Gastrocnemius medialis (tissue), 4 donors: Measurements from ENCODE around the gene CDH1. TPM values are rescaled to one million over a fixed set of nuclear protein-coding genes. Genes with fewer than 3 reads are reported as not detected.

Experiments used
- ATAC-seq, 2 donors: fragments of 150-250 bp; one replicate each; pipeline ENCODE4 v1.9.1; 2016
- DNase-seq, 2 donors: peaks; one replicate each; pipeline ENCODE4 v3.0.0-alpha.2; 2019
- H3K27ac ChIP-seq, 4 donors: fragments of 200-600 bp; sonication (generic); 1 replicate in 1 of 4; 2 replicates in 3 of 4; pipeline ENCODE4 v1.5.1; 2016 to 2018; ENCODE audit warnings: mild to moderate bottlenecking in 2 of 4, moderate library complexity in 1 of 4
- H3K27me3 ChIP-seq, 3 donors: fragments of 200-600 bp; sonication (generic) in 2 of 3; 1 replicate in 1 of 3; 2 replicates in 2 of 3; pipeline versions ENCODE4 v1.5.1 to v1.6.0; 2016 to 2019; ENCODE audit warnings: mild to moderate bottlenecking in 1 of 3, moderate library complexity in 1 of 3
- H3K36me3 ChIP-seq, 2 donors: fragments of 200-600 bp; sonication (generic) in 1 of 2; one replicate each; pipeline ENCODE4 v1.5.1; 2017 to 2018
- H3K4me1 ChIP-seq, 2 donors: fragments of 200-600 bp; sonication (generic) in 1 of 2; one replicate each; pipeline ENCODE4 v1.5.1; 2016 to 2017; ENCODE audit warnings: mild to moderate bottlenecking in 2 of 2
- H3K4me3 ChIP-seq, 4 donors: fragments of 200-600 bp; sonication (generic) in 3 of 4; 1 replicate in 1 of 4; 2 replicates in 3 of 4; pipeline ENCODE4 v1.5.1; 2016 to 2019; ENCODE audit warnings: mild to moderate bottlenecking in 2 of 4
- H3K9me3 ChIP-seq, 3 donors: fragments of 200-600 bp; sonication (generic) in 2 of 3; 1 replicate in 1 of 3; 2 replicates in 2 of 3; pipeline ENCODE4 v1.5.1; 2016 to 2019
- POLR2A ChIP-seq, 2 donors: fragments of 450-650 bp; IDR thresholded peaks; one replicate each; pipeline ENCODE4 v1.6.1; 2017; ENCODE audit warnings: antibody characterized with exemption in 2 of 2, mild to moderate bottlenecking in 2 of 2, moderate library complexity in 2 of 2
- in situ Hi-C, 4 donors: fragments of 200-750 bp; cut with MboI; loops; one replicate each; pipeline versions ENCODE4 v1.15.0 to v1.8.0; 2017; ENCODE audit warnings: low sequenced_read_pairs in 4 of 4
- intact Hi-C: fragments of 100-400 bp; cut with DNase I; formaldehyde crosslinking; loops from one replicate; pipeline ENCODE4 v1.15.1; 2023; ENCODE audit warnings: low total_unique reads
- total RNA-seq, 4 donors: library from RNA; depleted of rRNA; stranded (reverse); fragments of >200 nt; gene quantifications; one replicate each; pipeline versions ENCODE4 v1.1.0 to v1.2.3, GENCODE V29; 2016
- TF ChIP-seq, protein P1 (sequence below), 5 experiments: fragments of 450-650 bp in 3 of 5; fragments of 200-600 bp in 2 of 5; sonication (generic) in 2 of 5; IDR thresholded peaks in 4 of 5; conservative IDR thresholded peaks in 1 of 5; 1 replicate in 4 of 5; 2 replicates in 1 of 5; pipeline ENCODE4 v1.5.1; 2016 to 2019; ENCODE audit warnings: antibody characterized with exemption in 5 of 5, mild to moderate bottlenecking in 3 of 5, moderate library complexity in 3 of 5

Gene CDH1
- total RNA-seq, 4 donors from 2014 or later: 0.20 to 1.3 (median 0.20) TPM; not detected in 1

DNA sequence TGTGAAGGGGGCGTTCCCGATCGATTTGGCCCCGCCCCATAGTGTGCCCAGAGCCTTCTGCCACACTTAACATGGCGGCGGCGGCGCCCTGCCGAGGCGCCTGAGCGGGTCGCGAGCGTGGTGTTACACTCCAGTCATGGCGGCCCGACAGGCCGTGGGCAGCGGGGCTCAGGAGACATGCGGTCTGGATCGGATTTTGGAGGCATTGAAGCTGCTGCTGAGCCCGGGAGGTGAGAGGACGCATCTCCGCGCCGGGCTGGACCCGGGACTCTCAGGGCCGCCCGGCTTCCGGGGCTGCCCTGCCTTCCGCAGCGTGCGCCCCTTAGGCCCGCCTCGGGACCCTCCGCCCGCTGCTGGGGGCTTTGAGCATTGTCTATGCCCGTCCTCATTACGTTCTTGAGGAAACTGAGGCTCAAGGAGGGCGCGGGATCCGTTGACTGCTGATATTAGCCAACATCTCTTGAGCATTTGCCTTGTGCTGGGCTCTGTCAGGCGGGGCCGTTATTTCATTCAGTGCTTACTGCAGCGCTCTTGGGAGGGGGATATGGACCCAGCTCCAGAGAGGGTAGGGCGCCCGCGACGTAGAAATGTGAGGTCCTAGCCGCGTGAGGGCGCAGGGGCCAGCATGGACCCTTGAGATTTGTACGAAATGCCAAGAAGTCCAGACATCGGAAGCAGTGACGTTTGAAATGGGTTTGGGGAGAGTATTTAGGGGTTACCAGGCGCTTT, 106.6 kb downstream of the CDH1 start, which contains the start of gene TANGO6:
Gene TANGO6, plus strand, starts transcription at position 50 of the 729 bp plus-strand sequence. Its CDS starts 87 bp downstream, at position 137.
- ATAC-seq: peak; percentile 96 to 97
- no peaks in the 10 kb centered on the region for H3K36me3 ChIP-seq
- H3K4me3 ChIP-seq: peak within 1 kb of the TSS; percentile 76 to 99 (median 90)
- peak; percentile 13 to 38 for TF ChIP-seq POLR2A (IDR thresholded peaks at IDR 0.05)
- TF ChIP-seq, protein P1, sequence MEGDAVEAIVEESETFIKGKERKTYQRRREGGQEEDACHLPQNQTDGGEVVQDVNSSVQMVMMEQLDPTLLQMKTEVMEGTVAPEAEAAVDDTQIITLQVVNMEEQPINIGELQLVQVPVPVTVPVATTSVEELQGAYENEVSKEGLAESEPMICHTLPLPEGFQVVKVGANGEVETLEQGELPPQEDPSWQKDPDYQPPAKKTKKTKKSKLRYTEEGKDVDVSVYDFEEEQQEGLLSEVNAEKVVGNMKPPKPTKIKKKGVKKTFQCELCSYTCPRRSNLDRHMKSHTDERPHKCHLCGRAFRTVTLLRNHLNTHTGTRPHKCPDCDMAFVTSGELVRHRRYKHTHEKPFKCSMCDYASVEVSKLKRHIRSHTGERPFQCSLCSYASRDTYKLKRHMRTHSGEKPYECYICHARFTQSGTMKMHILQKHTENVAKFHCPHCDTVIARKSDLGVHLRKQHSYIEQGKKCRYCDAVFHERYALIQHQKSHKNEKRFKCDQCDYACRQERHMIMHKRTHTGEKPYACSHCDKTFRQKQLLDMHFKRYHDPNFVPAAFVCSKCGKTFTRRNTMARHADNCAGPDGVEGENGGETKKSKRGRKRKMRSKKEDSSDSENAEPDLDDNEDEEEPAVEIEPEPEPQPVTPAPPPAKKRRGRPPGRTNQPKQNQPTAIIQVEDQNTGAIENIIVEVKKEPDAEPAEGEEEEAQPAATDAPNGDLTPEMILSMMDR (IDR thresholded peaks at IDR 0.05 in 4 of 5, conservative IDR thresholded peaks at IDR 0.05 in 1 of 5): no peak
- no peaks in the 10 kb centered on the region for H3K27me3 ChIP-seq
- DNase-seq: peak; percentile 65 to 82
- peak within 1 kb of the TSS; percentile 86 to 95 (median 90) for H3K27ac ChIP-seq
- H3K4me1 ChIP-seq: peaks cover 5 to 9% of the 10 kb centered on the region in 2 donors
- in situ Hi-C loops (loop anchor here in 2 of 4 donors (10.0 to 25.0 kb wide), 2 partner anchors 306 to 319 kb away; partner anchors contain the start of gene ZFP90 (in 1 of the 2)), intact Hi-C loops (loop anchor here (2.0 kb wide), 1 partner anchor 315 kb away; no protein-coding TSS in a partner anchor)
- H3K9me3 ChIP-seq: no peaks in the 10 kb centered on the region

DNA sequence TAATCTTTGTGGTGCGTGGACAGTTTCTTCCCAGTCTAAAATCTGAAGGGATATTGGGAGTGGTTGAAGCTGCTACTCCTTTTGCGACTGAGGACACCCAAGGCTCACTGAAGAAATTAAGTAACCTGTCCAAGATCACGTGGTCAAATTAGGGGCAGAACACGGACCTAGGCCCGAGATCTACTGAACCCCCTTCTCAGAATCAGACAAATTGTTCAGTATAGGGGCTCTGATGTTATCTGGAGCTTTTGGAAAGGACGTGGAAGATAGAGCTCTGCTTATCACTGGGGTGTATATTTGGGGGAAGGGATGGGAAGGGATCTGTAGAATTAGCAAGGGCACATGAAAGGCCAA, 107.1 kb downstream of the CDH1 start:
- DNase-seq (no peak), ATAC-seq (peak in 1 of 2 donors; percentile 22)
- in situ Hi-C loops: loop anchor here in 2 of 4 donors (10.0 to 25.0 kb wide), 2 partner anchors 307 to 319 kb away; partner anchors contain the start of gene ZFP90 (in 1 of the 2)
- intact Hi-C loops: no loop called here
- H3K36me3 ChIP-seq: no peaks in the 10 kb centered on the region
- TF ChIP-seq, protein P1 (IDR thresholded peaks at IDR 0.05 in 4 of 5, conservative IDR thresholded peaks at IDR 0.05 in 1 of 5): no peak
- no peak for TF ChIP-seq POLR2A (IDR thresholded peaks at IDR 0.05)
- H3K4me1 ChIP-seq: peaks cover 5 to 9% of the 10 kb centered on the region in 2 donors
- H3K9me3 ChIP-seq: no peaks in the 10 kb centered on the region
- peak overlapping the region; percentile 86 to 95 (median 90) for H3K27ac ChIP-seq
- H3K4me3 ChIP-seq: peak overlapping the region; percentile 76 to 99 (median 90)
- H3K27me3 ChIP-seq: no peaks in the 10 kb centered on the region

DNA sequence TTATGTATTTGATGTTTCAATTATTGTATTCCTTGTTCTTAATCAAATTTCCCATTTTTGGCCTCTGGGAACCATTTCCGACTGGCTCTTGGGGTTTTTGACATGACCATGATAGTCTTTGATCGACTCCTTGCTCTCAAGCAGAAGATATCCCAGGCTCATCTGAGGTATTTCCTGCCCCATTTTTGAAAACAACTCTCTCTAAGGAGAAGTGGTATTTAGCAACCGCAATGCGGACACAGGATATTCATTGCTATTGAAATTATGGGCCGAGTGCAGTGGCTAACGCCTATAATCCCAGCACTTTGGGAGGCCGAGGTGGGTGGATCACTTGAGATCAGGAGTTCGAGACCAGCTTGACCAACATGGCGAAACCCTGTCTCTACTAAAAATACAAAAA, 111.7 kb downstream of the CDH1 start:
- Histone ChIP-seq H3K27me3 (no peaks in the 10 kb centered on the region), H3K4me3 (no peak overlapping the region), H3K36me3 (no peaks in the 10 kb centered on the region), H3K9me3 (no peaks in the 10 kb centered on the region), H3K27ac (no peak overlapping the region), H3K4me1 (peaks cover 5 to 9% of the 10 kb centered on the region in 2 donors)
- DNase-seq (no peak), ATAC-seq (no peak)
- TF ChIP-seq, protein P1 (IDR thresholded peaks at IDR 0.05 in 4 of 5, conservative IDR thresholded peaks at IDR 0.05 in 1 of 5): no peak
- TF ChIP-seq POLR2A (IDR thresholded peaks at IDR 0.05): no peak
- intact Hi-C loops: loop anchor here (2.0 kb wide), 1 partner anchor 276 kb away; no protein-coding TSS in a partner anchor
- in situ Hi-C loops: loop anchor here in 2 of 4 donors (10.0 to 25.0 kb wide), 2 partner anchors 311 to 324 kb away; partner anchors contain the start of gene ZFP90 (in 1 of the 2)

DNA sequence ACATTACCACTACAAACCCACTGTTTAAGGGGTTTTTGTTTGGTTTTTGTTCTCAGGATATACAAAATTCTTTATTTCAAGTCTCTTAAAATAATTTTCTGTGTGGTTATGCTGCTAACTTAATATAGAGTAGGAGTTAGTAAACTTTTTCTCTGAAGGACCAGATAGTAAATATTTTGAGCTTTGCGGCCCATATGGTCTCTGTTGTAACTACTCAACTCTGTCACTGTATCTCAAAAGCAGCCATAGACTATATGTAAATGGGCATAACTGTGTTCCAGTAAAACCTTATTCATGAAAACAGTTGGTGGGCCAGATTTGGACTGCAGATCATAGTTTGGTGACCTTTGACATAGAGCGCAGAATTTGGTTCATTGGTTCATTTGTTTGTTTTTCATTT, 113.4 kb downstream of the CDH1 start:
- ATAC-seq: no peak
- in situ Hi-C loops (no loop called here), intact Hi-C loops (no loop called here)
- Histone ChIP-seq H3K4me3 (no peak overlapping the region), H3K27ac (no peak overlapping the region), H3K27me3 (no peaks in the 10 kb centered on the region), H3K9me3 (no peaks in the 10 kb centered on the region), H3K4me1 (peaks cover 0 to 3% of the 10 kb centered on the region in 2 donors), H3K36me3 (no peaks in the 10 kb centered on the region)
- TF ChIP-seq, protein P1 (IDR thresholded peaks at IDR 0.05 in 4 of 5, conservative IDR thresholded peaks at IDR 0.05 in 1 of 5): no peak
- TF ChIP-seq POLR2A (IDR thresholded peaks at IDR 0.05): no peak
- no peak for DNase-seq
